Activated naive CD4-positive, alpha-beta T cell (primary cell): ENCODE data around the gene MPC1.
"Not testable (repeated sequence)": the region's sequence is repeated elsewhere in the genome, so short reads cannot be mapped to it uniquely, and the experiment has no call there.

Source experiments
- DNase-seq, 4 experiments: peaks; one replicate each; lab custom pipeline; 2025; lab: John Stamatoyannopoulos, UW

The MPC1 gene

DNA sequence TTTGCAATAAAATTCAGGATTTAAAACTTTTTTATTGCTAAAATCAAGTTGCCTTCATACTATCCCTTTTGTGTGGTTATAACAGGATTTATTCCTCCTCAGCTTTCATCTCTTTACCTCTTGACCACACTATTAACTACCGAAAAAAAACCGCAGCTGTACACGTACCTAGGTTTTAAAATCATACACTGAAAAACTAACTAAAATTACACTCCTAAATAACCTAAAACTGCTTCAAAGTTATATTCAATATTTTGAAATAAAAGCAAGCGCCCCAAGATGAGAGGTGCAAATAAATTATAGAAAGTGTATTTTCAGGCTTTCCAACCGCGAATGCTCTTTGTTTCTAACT lies 1.4 kb downstream of the MPC1 start:
- no peak for DNase-seq

DNA sequence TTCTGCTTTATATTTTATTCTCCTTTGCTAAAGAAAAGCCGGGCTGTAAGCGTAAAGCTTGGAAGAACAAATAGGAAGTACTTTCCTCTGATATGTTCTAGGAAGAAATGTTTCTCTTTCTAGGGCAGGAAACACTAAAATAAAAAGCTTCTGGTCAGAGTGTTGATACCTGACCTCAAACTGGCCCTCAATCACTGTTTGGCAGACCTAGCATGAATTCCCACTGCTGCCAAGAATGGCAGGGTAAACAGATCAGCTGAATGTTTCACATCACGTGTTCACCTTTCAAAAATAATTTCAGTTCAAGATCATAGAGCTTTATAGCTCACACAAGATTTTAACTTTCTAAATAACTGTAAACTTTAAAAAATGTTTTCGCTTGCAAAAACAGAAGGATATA lies 2.9 kb downstream of the MPC1 start:
- DNase-seq = no peak

DNA sequence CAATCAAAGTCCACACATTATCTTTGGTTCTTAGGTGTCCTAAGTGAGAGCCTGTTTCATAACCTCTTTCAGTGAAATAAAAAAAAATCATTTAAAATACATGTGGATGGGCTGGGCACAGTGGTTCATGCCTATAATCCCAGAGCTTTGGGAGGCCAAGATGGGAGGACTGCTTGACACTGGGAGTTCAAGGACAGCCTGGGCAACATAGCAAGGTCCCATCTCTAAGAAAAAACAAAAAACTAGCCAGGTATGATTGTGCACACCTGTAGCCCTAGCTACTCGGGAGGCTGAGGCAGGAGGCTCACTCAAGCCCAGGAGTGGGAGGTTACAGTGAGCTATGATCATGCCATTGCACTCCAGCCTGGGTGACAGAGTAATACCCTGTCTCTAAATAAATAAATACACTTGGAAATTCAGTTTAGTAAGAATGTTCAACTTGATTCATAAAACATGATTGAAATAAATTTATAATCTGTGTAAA lies 3.6 kb downstream of the MPC1 start:
- DNase-seq = no peak

DNA sequence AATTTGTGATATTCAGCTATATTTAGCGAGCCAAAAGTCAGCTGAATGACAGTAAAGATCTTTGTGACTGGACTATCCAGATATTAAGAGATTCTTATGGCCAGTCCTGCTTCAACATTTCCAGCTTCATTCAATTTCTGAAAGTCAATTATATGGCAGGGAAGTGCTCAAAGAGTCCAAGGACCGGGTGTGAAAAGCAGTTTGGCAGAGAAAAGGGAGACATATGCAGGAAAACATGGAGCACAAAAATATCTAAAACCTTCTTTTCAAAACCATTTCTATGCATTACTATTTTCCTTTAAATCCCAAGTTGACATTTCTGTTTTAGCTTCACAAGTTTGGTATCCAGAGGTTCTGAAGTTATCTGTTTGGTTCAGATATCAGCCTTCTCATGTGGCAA lies 5.0 kb downstream of the MPC1 start:
- no peak for DNase-seq

DNA sequence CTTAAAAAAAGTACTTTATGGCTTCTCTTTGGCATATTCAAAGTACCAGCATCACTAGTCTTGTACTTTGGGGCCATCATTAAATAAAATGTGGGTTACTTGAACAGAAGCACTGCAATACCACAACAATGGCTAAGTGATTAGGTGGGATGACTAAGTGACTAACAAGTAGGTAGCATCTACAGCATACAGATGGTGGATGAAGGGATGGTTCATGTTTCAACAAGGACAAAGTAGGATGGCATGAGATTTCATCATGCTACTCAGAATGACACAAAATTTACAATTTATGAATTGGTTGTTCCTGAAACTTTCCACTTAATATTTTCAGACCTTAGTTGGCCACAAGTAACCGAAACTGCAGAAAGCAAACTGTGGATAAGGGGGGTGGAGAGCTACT lies 7.7 kb downstream of the MPC1 start:
- no peak for DNase-seq

DNA sequence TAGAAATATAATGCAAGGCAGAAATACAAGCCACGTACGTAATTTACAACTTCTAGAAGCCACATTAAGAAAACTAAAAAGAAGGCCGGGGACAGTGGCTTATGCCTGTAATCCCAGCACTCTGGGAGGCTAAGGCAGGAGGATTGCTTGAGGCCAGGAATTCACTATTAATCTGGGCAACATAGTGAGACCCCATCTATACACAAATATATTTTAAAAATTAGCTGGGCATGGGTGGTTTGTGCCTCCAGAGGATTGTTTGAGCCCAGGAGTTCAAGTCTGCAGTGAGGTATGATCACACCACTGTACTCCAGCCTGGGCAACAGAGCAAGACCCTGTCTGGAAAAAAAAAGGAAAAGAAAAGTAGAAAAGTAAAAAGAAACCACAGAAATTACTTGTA lies 12.3 kb downstream of the MPC1 start:
- DNase-seq = no peak

DNA sequence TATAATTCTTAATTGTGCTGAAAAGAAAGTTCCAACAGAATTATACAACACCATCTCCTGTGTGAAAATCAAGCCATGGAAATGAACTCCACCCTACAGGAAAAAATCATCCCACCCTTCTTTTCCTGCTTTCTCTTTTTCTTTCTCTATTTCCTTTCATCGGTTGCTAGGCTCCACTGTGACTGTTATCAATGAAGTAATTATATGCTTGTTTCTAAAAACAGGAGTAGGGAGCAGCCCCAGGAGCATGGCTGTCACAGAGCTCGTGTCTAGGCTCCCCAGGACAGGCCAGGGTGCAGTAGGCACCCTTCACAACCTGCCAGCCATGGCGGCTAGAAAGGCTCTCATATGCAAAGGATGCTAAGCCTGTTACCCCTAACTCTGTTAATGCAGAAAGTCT lies 13.0 kb downstream of the MPC1 start:
- DNase-seq = no peak

DNA sequence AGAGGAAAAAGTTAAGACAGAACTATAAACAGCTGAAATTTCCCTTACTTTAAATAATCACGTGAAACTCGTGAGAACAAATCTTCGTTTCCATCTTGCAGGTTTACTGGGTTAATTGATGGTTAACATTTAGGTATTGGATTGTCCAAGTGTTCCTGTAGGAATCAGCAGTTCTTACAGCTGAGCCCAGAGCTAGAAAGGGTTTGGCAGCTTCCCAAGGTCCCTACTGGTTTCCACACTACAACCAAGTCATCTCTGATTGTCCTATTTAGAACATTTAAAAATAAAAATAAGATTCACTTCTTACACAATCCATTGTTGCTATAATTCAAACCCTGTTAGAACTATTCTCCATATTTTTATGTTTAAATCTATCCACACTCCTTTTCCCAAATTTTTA lies 15.8 kb downstream of the MPC1 start:
- DNase-seq = no peak

DNA sequence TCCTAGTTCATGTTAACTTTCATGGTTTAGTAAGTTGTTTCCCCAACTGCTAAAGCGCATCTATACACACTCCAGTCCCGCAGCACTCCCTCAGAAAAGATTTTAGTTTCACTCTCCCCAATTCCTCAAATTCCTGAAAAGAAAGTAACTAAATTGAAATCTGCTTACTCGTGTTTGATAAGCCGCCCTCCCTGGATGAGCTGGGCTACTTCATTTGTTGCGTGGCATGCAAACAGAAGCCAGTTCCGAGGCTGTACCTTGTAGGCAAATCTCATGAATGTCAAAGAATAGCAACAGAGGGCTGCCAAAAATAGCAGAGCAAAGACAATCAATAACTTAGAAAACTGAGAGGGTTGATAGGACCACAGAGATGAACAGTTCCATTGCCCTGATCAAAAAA lies 16.9 kb downstream of the MPC1 start:
- no peak for DNase-seq

DNA sequence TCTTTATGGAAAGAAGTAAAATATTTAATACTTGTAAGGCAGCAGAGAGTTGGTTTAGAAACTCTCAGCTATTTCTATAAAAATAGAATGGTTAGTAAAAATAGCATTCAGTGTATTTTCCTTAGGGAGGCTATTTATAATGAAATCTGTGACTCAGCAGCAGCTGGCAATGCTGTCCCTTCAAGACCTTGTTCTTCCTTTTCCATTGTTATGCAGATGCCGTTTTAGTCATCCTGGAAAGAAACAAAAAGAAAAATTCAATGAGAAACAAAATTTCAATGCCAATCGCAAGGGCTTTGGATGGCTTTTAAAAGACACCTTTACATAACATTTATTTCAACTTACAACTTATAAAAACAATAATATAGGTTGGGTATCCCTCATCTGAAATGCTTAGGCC lies 17.5 kb downstream of the MPC1 start:
- DNase-seq = no peak

DNA sequence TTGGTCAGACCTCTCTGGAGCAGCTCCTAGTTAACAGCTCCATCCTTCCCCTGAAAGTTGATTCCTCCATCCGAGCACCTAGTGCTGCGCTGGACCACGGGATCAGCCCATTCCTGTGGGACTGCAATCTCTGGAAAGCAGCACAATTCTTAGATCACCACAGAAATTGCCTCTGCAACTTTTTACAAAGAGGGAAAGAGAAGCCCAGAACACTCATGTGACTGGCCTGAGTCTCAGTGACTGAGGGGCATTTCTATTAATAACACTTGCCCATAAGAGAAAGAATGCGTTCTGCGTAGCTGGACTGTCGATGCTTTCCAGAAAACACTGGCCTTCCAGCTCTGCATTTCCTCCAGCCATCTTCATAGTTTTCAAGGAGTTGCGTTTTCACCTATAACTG lies 18.3 kb downstream of the MPC1 start:
- no peak for DNase-seq

DNA sequence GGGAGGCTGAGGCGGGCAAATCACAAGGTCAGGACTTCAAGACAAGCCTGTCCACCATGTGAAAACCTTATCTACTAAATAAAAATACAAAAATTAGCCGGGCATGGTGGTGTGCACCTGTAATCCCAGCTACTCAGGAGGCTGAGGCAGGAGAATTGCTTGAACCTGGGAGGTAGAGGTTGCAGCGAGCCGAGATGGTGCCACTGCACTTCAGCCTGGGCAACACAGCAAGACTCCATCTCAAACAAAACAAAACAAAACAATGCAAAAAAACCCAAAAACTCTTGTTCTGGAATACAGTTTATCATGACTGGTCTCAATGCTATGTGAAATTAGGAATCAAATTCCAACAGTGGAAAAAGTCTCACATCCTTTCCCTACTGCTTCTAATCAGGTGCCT lies 20.3 kb downstream of the MPC1 start:
- DNase-seq = not testable (repeated sequence)

DNA sequence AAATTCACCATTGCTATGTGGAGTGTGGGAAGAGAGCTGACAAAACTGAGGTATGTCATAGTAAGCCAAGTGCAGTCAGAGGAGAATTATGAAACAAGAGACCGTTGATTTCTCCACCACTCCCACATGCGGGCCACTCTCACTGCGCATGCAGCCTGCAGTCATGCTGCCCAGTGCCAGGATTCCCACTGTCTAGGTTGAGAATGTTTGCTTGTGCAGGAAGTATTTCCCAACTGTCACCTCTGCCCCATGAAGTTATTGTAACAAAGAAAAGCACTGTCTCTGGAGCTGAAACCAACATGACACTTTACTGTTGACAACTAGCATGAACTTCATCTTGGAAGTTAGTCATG lies 21.7 kb downstream of the MPC1 start:
- no peak for DNase-seq

DNA sequence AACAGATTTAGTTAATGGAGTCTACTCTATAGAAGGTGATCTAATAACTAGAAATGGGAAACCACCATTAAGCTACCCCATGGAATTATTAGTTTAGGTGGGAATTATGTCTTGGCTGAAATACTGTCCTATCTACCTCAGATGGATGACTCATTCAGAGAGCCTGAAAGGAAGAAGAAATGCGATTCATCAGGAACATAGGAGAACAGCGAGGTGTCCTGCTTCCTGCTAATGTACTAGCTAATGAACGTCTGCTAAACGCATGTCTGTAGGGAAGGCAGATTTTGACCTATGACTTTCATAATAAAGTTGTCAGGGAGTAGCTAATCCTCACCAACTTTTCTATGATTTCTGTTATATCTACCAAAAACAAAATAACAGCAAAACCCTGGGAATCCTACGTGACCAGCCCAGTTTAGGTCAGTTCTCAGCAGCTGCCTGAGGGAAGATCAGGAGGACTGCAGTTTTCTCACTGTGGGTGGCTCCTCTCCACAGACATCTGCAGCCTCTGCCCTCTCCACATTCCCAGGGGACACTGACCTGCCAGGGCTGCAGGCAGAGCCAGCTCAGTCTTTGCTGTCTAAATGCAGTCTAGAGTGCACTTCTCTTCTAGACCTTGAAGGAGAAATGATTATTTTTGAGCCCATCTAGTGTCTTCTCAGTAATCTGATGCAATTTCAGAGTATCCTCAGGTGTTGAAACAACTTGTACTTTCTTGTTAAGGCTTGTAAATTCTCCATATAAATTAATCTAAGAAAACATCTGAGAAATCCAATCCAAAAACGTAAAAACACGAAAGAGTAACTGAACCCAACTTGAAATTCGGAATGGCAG lies 22.3 kb downstream of the MPC1 start:
- DNase-seq = no peak

DNA sequence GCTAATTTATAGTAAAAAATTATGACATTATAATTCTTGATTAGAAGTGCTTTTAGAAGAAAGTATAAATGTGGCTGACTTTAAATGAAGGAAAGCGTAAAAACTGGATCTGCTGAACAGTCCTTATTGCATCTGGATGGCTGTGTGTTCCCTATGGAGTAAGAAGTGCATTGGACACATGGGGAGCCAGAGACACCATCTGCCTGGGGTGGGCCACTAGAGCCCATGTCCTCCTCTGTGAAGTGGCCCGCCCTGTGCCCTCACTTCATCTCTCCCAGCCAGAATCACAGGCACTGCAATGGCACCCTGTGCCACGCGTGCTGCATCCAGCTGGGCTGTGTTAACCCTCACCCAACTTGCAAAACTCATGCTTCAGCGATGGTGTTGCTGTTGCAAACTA lies 27.2 kb downstream of the MPC1 start:
- no peak for DNase-seq

DNA sequence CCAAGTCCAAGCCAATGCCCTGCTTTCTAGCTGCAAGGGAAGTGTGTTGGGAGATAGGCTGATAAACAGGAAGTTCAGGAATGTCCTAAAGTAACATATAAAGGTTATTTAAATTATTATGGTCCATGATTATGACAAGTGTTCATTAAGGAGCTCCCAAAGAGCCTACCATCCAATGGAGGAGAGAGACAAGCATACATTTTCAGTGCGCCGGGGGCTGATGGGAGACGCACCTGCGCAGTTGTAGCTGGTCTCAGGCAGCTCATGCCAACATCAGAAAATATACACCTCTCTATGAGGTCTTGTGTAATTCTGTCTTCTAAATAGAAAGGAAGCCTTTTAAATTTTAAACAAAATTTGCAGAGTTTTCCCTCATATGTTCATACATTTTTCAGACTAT lies 27.8 kb downstream of the MPC1 start:
- no peak for DNase-seq

DNA sequence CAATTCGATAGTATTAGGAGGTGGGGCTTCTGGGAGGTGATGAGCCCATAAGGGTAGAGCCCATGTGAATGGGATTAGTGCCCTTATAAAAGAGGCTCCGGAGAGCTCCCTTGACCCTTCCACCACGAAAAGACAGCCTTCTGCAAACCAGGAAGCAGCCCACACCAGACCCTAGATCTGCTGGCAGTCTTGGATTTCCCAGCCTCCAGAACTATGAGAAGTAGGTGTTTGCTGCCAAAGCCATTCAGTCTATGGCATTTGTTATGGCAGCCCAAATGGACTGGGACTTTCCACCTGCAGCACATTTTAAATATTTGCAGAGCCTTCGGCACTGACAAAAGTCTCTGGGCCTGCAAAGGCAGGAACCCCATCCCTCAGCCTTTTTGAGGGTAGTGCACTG lies 28.6 kb downstream of the MPC1 start:
- no peak for DNase-seq

DNA sequence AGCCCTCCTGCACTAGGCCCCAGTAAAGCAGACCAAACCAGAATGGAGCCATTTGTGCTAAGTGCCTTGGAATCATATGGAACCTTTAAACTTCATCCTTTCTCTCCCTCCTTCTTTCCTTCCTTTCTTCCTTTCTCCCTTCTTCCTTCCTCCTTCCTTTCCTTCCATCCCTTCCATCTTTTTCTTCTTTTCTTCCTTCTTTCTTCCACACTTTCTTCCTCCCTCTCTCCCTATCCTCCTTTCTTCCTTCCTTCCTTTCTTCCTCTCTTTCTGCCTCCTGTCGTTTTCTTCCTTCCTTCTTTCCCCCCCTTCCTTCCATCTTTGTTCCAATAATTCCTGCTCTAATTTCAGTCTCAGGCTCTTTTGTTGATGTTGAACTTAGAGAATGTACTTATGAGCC lies 29.2 kb downstream of the MPC1 start:
- DNase-seq = no peak

DNA sequence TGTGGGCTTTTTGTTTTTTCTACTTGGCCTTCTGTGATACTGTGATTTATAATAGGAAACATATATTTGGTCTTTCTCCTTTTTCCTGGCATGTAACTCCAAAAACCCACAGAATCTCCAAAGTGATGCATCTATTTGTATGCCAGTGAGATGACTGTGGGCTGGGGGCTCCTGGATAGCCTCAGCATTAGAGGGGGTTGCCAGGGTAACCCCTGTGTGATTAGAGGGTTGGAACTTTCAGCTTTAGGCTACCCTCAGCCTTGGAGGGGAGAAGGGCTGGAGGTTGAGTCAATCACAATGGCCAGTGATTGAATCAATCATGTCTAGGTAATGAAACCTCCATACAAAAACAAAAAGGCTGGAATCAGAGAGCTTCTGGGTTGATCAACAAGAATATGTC lies 29.8 kb downstream of the MPC1 start:
- no peak for DNase-seq

DNA sequence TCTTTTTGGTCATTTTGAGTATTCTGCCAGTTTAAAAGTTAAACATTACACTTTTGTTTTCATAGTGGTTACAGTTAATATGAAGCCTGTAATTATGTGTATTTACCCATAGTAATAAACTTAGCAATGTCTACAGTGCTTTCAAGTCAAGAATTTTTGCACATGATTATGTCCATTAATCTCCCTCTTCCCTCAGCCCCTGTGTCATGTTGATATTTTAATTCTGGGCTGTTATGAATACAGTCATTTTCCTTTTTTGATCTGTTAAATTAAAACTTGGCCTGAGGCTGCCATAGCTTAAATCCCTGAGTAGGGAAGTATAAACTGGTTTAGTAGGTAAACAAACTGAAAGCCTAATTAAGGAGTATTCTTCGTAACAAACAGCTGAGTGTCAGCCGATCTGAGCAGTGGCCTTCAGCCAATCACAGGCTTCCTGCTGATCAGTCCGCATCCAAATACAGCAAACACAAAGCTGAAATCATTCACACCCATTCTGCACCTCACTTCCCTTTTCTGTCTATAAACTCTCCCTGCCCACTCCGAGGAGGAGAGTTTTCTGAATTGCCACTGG lies 30.9 kb downstream of the MPC1 start:
- DNase-seq = no peak

DNA sequence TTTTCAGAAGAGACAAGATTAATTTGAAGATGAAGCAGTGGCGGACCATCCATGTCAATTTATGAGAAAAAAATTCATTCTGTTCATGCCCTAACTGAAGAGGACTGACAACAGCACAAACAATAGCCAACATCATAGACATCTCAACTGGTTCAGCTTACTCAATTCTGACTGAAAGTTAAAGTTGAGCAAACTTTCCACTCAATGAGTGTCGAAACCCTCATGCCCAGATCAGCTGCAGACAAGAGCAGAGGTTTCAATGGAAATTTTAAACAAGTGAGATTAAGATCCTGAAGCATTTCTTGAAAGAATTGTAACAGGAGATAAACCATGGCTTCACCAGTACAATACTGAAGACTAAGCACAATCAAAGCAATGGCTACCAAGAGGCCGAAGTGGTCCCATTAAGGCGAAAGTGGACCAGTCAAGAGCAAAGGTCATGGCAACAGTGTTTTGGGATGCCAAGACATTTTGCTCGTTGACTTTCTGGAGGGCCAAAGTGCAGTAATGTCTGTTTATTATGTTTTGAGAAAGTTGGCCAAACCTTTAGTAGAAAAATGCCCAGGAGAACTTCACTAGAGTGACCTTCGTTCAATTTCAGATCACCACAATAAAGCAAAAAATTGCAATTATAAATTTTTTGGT lies 34.3 kb downstream of the MPC1 start:
- no peak for DNase-seq

DNA sequence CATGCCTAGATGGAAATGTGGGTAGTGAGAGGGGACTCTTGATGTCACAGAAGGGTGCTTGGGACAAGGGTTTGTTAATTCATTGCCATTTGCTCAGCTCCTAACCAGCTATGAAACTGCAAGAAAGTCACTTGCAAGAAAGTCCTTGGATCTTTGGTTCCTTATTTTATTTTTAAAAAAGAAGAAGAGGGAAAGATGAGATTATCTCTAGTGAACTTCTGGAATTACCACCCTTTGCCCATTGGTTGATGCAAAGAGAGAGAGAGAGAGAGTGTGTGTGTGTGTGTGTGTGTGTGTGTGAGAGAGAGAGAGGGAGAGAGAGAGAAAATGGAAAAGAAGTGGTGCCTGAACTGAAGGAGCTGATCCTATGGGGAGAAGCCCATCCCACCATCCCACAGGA lies 35.8 kb downstream of the MPC1 start:
- no peak for DNase-seq

DNA sequence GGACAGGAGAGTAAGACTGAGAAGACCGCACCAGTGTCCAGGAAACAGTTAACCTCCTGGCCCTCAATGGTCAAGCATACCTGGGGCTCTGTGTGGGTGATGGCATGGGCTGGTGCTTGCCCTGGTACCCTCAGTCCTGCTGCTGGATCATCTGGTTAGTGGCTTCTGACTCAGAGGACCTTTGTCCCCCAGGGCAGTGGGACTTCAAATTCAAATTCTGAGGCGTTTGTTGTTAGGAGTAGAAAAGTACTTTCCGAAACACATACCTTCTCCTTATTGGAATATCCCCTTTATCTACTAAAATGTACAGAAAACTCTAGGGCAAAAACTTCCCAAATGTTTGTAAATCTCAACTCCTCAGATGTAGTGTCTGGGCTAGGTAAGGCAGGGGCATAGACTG lies 36.3 kb downstream of the MPC1 start:
- DNase-seq = no peak

DNA sequence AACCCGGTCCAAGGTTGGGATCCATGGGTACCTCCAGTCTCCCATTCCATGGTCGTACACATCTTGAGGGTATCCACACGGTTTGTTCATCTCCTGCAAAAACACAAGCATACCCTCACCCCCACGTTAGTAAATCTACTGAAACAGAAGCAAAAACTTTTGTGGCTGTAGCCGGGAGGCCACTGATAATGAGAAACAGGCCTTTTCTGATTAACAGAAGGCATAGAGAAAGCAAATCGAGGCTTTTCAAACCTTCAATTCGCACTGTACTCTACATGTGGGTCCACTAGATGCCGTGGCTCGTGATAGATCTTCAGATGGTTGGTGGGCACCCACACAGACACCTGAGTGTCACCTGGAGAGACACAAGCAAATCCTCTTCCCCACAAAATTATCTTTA lies 37.1 kb downstream of the MPC1 start:
- DNase-seq = not testable (repeated sequence)
